ENCODE measurements around the gene CFAP300. TPM values are rescaled to one million over a fixed set of nuclear protein-coding genes. Genes with fewer than 3 reads are reported as not detected.

CFAP300 gene
- total and polyA plus RNA-seq, 2 of the 8 experiments (the other 6 are each of a cell fraction or from before 2014, with no cell fraction given), result 2.1 to 2.8 TPM

DNA sequence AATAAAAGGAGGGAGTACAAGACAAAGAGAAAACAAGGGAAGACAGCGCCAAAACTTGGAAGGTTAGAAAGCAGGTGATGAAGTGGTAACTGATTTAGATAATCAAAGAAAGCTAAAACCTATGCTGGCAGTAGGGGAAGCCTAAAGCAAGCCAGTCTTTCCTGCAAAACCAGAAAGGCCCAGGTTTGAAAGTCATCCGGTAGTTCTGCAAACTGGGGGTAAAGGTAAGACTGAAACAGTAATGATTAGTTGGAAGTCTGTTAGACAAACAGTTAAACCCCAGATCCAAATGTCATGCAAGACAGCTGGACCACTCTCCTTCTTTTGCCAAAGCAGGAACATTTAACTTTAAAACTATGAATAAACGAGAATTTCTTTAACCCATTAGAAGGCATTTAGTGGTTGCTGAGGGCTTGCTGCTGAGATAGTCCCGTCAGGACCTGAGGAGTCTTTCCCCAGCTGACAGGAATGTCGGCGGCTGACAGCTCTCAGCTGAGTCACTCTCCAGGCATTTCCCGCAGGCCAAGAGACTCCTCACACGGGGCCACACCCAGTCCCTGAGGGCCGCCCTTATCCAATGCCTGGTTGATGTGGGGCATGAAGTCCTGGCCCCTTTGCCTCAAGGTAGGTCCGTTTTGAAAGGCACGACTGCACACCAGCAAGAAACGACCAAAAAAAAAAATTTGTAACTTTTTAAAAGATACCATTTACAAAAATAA lies 36.3 kb upstream of the CFAP300 start (continued):
- TF ChIP-seq SP4 (IDR thresholded peaks at IDR 0.05; ENCODE audit: low read length) (no peak), SIRT6 (IDR thresholded peaks at IDR 0.05; ENCODE audit: low read length) (no peak), TEAD4 (IDR thresholded peaks at IDR 0.05; ENCODE audit: low read depth, low read length) (peak; percentile 93), GABPA (IDR thresholded peaks at IDR 0.05; ENCODE audit: borderline replicate concordance, insufficient read depth, low read length) (no peak), SIN3A (conservative IDR thresholded peaks at IDR 0.05 in 1 of 2, IDR thresholded peaks at IDR 0.05 in 1 of 2; ENCODE audit: low read depth in 1 of 2, low read length in 2 of 2) (peak; percentile 100), SIX5 (IDR thresholded peaks at IDR 0.05; ENCODE audit: low read depth, low read length) (no peak), ASH2L (IDR thresholded peaks at IDR 0.05; ENCODE audit: low read length) (no peak), CBX8 (IDR thresholded peaks at IDR 0.05; ENCODE audit: borderline replicate concordance, low read depth, low read length) (no peak), ZNF274 (IDR thresholded peaks at IDR 0.05; ENCODE audit: borderline replicate concordance, extremely low read depth, low read length) (no peak), CBX5 (IDR thresholded peaks at IDR 0.05; ENCODE audit: low read depth, low read length) (no peak), RXRA (IDR thresholded peaks at IDR 0.05; ENCODE audit: insufficient read depth, low read depth, low read length) (no peak), SAP30 (IDR thresholded peaks at IDR 0.05; ENCODE audit: insufficient read depth, insufficient replicate concordance, low read length) (peak; percentile 95)

All from H1 (cell line).